Activated B cell treated with CpG ODN at 0.5 μM for 24 hours (primary cell): ENCODE results near the gene ZDHHC3. TPM values are rescaled to one million over a fixed set of nuclear protein-coding genes. Genes with fewer than 3 reads are reported as not detected.

Source experiments
- ATAC-seq: fragments of 200-7000 bp; cut with Tn5 transposase; one replicate; pipeline ENCODE4 v1.10.0; 2021; ENCODE audit warnings: low read depth, mild to moderate bottlenecking, moderate library complexity
- CTCF ChIA-PET: fragments of 350-600 bp; sonication (Branson Sonifier 250); formaldehyde crosslinking; loops from one replicate; lab custom pipeline; 2021; ENCODE audit warnings: antibody characterized with exemption; lab: Charles Lee
- POLR2A ChIA-PET: fragments of 350-600 bp; sonication (Branson Sonifier 250); formaldehyde crosslinking; loops from one replicate; lab custom pipeline; 2021; ENCODE audit warnings: antibody characterized with exemption; lab: Charles Lee
- DNase-seq: peaks from one replicate; pipeline ENCODE4 v3.0.0; 2022
- H3K27ac Mint-ChIP-seq: one replicate; pipeline ENCODE4 v1.8.0; 2020; ENCODE audit warnings: mixed read lengths
- H3K27me3 Mint-ChIP-seq: one replicate; pipeline ENCODE4 v1.8.0; 2021; ENCODE audit warnings: mixed read lengths
- H3K36me3 Mint-ChIP-seq: one replicate; pipeline ENCODE4 v1.8.0; 2021; ENCODE audit warnings: low read depth, mixed read lengths
- H3K4me1 Mint-ChIP-seq: one replicate; pipeline ENCODE4 v1.8.0; 2021; ENCODE audit warnings: mixed read lengths
- H3K4me3 Mint-ChIP-seq: one replicate; pipeline ENCODE4 v1.8.0; 2020; ENCODE audit warnings: mild to moderate bottlenecking, mixed read lengths
- H3K9me3 Mint-ChIP-seq: one replicate; pipeline ENCODE4 v1.8.0; 2020; ENCODE audit warnings: mixed read lengths
- intact Hi-C: fragments of 100-400 bp; cut with micrococcal nuclease; formaldehyde crosslinking; loops from one replicate; pipeline ENCODE4 v1.15.1; 2024
- total RNA-seq: library from RNA; stranded (reverse); gene quantifications from 2 replicates; pipeline ENCODE4 v1.2.3, GENCODE V29; 2022
- TF ChIP-seq, protein P1 (sequence below): fragments of 200-600 bp; IDR thresholded peaks from one replicate; pipeline ENCODE4 v1.8.0; 2022; ENCODE audit warnings: antibody characterized with exemption, mild to moderate bottlenecking

Gene ZDHHC3
- total RNA-seq, 1 donor from 2014 or later: 43.4 TPM

DNA sequence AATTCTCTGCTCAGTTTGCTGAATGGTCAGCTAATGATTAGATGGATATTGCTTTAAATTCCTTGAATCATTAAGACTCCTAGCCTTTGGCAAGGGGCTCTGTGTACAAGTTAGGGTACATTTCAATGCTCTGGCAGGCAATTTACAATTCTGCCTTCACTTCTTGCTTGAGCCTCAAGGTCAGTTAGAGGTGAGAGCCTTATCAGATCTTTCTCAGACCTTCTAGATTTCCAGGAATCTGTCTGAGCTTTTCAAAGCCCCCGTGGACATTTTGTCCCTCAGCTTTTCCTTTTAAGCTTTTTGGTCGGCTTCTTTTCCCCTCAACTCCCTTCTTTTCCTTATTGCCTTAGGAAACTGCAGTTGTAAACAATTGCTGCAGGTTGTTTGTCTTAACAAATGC lies 66.9 kb downstream of the ZDHHC3 start:
- Mint-ChIP-seq H3K4me3 (no peak overlapping the region), H3K27me3 (peaks cover 8% of the 10 kb centered on the region), H3K4me1 (no peaks in the 10 kb centered on the region), H3K27ac (no peak overlapping the region), H3K36me3 (no peaks in the 10 kb centered on the region), H3K9me3 (no peaks in the 10 kb centered on the region)
- DNase-seq (no peak), ATAC-seq (no peak)
- intact Hi-C loops: no loop called here
- TF ChIP-seq, protein P1, sequence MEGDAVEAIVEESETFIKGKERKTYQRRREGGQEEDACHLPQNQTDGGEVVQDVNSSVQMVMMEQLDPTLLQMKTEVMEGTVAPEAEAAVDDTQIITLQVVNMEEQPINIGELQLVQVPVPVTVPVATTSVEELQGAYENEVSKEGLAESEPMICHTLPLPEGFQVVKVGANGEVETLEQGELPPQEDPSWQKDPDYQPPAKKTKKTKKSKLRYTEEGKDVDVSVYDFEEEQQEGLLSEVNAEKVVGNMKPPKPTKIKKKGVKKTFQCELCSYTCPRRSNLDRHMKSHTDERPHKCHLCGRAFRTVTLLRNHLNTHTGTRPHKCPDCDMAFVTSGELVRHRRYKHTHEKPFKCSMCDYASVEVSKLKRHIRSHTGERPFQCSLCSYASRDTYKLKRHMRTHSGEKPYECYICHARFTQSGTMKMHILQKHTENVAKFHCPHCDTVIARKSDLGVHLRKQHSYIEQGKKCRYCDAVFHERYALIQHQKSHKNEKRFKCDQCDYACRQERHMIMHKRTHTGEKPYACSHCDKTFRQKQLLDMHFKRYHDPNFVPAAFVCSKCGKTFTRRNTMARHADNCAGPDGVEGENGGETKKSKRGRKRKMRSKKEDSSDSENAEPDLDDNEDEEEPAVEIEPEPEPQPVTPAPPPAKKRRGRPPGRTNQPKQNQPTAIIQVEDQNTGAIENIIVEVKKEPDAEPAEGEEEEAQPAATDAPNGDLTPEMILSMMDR: no peak
- ChIA-PET CTCF (no interaction called here), POLR2A (no interaction called here)

DNA sequence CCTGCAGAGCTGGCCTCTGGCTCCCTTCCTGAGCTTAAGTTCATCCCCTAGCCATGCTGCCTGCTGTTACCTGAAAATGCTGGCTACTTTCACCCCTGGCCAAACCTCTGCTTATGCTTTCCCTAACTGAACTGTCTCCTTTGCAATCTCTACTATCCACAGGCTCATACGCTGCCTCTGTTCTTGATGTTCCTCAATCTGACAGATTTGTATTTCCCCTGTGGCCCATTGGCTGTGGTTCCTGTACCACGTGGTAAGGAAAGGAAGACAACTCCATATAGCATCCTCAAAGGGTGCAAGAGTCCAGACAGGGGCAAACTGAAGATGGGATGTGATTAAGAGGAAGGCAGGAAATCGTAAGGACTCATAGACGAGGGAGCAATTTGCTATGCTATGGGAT lies 68.4 kb downstream of the ZDHHC3 start:
- POLR2A ChIA-PET: no interaction called here

DNA sequence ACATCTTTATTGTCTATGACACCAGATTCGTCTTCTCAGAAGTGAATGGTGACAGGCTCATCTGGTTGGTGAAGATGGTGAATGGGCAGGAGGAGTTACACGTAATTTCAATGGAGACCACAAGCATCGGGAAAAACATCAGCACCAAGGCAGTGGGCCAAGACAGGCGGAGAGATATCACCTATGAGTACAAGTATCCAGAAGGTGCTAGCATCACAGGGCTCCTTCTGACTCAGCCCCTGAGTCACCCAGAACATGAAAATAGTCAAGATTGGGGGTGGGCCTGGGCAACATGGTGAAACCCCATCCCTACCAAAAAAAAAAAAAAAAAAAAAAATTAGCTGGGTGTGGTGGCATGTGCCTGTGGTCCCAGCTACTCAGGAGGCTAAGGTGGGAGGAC lies 69.0 kb downstream of the ZDHHC3 start:
- Mint-ChIP-seq H3K27ac (no peak overlapping the region), H3K4me1 (no peaks in the 10 kb centered on the region), H3K4me3 (no peak overlapping the region), H3K27me3 (peaks cover 8% of the 10 kb centered on the region), H3K9me3 (no peaks in the 10 kb centered on the region), H3K36me3 (no peaks in the 10 kb centered on the region)
- TF ChIP-seq, protein P1: no peak
- ChIA-PET CTCF (no interaction called here), POLR2A (no interaction called here)
- intact Hi-C loops: no loop called here
- no peak for DNase-seq
- ATAC-seq: no peak

More for the DNA sequence above, 68.4 kb downstream of the ZDHHC3 start:
- H3K4me1 Mint-ChIP-seq: no peaks in the 10 kb centered on the region
- no peaks in the 10 kb centered on the region for H3K9me3 Mint-ChIP-seq
- intact Hi-C loops: no loop called here
- ATAC-seq (no peak), DNase-seq (no peak)
- CTCF ChIA-PET: interaction anchor here (0.9 kb wide), 1 partner anchor 375 kb away, joined by 3 read pairs; no protein-coding TSS in a partner anchor
- H3K27me3 Mint-ChIP-seq: peaks cover 8% of the 10 kb centered on the region
- no peak overlapping the region for H3K27ac Mint-ChIP-seq
- H3K4me3 Mint-ChIP-seq: no peak overlapping the region
- TF ChIP-seq, protein P1: no peak
- no peaks in the 10 kb centered on the region for H3K36me3 Mint-ChIP-seq

DNA sequence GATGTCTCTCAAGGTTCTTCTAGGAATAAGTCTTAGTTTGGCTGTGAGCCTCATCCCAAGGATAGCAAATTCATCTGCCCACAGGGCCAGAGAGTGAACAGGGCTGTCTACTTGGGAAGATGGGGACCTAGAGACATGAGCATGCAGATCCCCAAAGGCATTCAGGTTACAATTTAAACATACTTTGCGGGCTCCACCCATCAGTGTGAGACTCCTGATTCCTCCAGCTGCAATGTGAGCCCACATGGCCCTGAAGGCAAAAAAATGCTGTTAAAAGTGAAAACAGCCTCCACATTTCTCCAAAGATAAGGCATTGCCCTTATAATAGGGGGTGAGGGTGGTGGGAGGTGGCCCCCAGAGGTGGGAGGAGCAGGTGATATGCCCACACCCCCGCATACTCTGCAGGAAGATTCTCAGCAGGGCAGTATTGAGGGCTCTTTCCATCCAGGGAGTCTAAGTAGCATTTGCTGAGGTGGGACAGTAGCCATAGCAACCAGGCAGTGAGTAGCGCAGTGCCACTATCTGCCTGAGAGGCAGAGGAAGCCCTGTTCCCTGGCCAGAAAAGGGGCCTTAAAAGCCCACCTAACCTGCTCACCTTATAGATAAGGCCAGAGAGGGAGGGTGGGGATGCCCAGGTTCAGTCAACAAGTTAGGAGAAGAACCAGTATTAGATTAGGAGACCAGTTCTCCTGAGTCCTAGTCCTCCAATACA lies 70.4 kb downstream of the ZDHHC3 start:
- Mint-ChIP-seq H3K27ac (no peak overlapping the region), H3K4me1 (no peaks in the 10 kb centered on the region), H3K36me3 (no peaks in the 10 kb centered on the region), H3K27me3 (peaks cover 12% of the 10 kb centered on the region), H3K4me3 (no peak overlapping the region), H3K9me3 (no peaks in the 10 kb centered on the region)
- DNase-seq: no peak
- ATAC-seq: no peak
- intact Hi-C loops: no loop called here
- TF ChIP-seq, protein P1: no peak
- ChIA-PET CTCF (no interaction called here), POLR2A (no interaction called here)

DNA sequence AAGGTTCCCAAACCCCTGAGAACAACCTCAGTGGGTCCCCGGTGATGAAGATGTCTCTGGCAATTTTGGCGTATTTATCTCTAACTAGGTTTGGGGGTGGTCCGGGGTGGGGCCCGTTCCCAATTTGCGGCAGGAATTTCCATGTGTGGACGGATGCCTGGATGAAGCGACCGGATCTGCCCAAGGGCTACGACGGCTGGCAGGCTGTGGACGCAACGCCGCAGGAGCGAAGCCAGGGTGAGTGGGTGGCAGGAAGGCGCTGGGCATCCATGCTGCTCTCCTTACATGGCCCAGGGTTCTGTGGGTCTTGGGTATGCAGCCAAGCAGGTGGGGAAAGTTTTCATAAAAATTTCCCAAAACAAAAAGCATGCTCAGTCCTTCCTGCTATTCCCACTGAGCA lies 72.2 kb downstream of the ZDHHC3 start:
- no peak for DNase-seq
- Mint-ChIP-seq H3K27ac (no peak overlapping the region), H3K4me1 (no peaks in the 10 kb centered on the region), H3K9me3 (no peaks in the 10 kb centered on the region), H3K27me3 (peaks cover 14% of the 10 kb centered on the region), H3K36me3 (no peaks in the 10 kb centered on the region), H3K4me3 (no peak overlapping the region)
- no peak for ATAC-seq
- POLR2A ChIA-PET: no interaction called here
- intact Hi-C loops: no loop called here
- CTCF ChIA-PET: no interaction called here
- TF ChIP-seq, protein P1: no peak
